ENCODE measurements around the gene STX12. TPM values are rescaled to one million over a fixed set of nuclear protein-coding genes. Genes with fewer than 3 reads are reported as not detected.

The STX12 gene
- polyA plus RNA-seq, 1 of the 3 experiments (the other 2 are of a cell fraction) = 12.9 TPM

DNA sequence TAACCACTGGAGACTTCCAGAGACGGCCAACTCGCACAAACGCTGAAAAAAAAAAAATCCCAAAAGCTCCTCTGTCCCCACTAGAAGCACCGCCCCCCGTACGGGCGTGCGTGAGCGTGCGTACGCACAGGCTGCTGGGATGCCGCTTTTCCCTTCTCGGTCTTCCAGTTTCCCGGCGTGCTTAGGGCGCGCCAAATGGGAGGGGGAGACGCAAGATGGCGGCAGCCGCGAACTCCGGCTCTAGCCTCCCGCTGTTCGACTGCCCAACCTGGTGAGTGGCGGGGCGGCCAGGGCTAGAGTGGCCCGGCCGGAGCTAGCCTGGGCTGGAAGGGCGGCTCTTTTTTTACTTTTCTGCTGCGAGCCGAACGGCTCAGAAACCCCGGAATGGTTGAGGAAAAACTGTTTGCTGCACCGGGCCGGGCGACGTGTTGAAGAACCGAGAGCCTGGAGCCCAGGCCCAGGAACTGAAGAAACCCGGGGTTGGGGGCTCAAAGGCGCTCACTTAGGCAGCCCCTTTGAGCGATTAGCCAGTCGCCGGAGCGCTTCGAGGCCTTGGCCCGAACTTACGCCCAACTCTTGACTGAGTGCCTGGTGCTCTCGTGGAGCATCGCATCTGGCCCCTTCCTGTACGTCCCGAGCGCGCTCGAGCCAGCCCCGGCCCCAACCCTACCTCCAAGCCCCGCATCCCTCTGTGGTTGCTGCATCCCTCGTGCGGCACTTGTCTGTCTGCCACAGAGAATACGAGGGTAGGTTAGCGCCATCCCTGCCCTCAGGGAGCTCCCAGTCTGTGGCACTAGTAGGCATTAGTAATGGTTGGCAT is 57.8 kb downstream of the STX12 start, which contains the start of gene PPP1R8 (continued):
- TF ChIP-seq, protein P1, sequence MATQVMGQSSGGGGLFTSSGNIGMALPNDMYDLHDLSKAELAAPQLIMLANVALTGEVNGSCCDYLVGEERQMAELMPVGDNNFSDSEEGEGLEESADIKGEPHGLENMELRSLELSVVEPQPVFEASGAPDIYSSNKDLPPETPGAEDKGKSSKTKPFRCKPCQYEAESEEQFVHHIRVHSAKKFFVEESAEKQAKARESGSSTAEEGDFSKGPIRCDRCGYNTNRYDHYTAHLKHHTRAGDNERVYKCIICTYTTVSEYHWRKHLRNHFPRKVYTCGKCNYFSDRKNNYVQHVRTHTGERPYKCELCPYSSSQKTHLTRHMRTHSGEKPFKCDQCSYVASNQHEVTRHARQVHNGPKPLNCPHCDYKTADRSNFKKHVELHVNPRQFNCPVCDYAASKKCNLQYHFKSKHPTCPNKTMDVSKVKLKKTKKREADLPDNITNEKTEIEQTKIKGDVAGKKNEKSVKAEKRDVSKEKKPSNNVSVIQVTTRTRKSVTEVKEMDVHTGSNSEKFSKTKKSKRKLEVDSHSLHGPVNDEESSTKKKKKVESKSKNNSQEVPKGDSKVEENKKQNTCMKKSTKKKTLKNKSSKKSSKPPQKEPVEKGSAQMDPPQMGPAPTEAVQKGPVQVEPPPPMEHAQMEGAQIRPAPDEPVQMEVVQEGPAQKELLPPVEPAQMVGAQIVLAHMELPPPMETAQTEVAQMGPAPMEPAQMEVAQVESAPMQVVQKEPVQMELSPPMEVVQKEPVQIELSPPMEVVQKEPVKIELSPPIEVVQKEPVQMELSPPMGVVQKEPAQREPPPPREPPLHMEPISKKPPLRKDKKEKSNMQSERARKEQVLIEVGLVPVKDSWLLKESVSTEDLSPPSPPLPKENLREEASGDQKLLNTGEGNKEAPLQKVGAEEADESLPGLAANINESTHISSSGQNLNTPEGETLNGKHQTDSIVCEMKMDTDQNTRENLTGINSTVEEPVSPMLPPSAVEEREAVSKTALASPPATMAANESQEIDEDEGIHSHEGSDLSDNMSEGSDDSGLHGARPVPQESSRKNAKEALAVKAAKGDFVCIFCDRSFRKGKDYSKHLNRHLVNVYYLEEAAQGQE (IDR thresholded peaks at IDR 0.05; ENCODE audit: low read depth, low read length) = peak; percentile 73
- TF ChIP-seq, protein P2, sequence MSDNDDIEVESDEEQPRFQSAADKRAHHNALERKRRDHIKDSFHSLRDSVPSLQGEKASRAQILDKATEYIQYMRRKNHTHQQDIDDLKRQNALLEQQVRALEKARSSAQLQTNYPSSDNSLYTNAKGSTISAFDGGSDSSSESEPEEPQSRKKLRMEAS (IDR thresholded peaks at IDR 0.05; ENCODE audit: low read depth) = peak; percentile 79
- TF ChIP-seq, protein P3, sequence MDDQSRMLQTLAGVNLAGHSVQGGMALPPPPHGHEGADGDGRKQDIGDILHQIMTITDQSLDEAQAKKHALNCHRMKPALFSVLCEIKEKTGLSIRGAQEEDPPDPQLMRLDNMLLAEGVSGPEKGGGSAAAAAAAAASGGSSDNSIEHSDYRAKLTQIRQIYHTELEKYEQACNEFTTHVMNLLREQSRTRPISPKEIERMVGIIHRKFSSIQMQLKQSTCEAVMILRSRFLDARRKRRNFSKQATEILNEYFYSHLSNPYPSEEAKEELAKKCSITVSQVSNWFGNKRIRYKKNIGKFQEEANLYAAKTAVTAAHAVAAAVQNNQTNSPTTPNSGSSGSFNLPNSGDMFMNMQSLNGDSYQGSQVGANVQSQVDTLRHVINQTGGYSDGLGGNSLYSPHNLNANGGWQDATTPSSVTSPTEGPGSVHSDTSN (IDR thresholded peaks at IDR 0.05) = peak; percentile 26; the same call in 1 of the 2 replicates
- TF ChIP-seq MEF2A (IDR thresholded peaks at IDR 0.05; ENCODE audit: borderline replicate concordance, low read depth) (no peak), JUND (IDR thresholded peaks at IDR 0.05) (peak; percentile 38; the same call in 1 of the 2 replicates), SIN3A (IDR thresholded peaks at IDR 0.05; ENCODE audit: borderline replicate concordance, low read depth, low read length) (0 out of 2 replicates have a peak, but pooled peaks have one; percentile 44), POLR2AphosphoS5 (IDR thresholded peaks at IDR 0.05; ENCODE audit: low read depth, low read length) (peak; percentile 98), RXRA (IDR thresholded peaks at IDR 0.05; ENCODE audit: borderline replicate concordance, low read depth) (no peak)

DNA sequence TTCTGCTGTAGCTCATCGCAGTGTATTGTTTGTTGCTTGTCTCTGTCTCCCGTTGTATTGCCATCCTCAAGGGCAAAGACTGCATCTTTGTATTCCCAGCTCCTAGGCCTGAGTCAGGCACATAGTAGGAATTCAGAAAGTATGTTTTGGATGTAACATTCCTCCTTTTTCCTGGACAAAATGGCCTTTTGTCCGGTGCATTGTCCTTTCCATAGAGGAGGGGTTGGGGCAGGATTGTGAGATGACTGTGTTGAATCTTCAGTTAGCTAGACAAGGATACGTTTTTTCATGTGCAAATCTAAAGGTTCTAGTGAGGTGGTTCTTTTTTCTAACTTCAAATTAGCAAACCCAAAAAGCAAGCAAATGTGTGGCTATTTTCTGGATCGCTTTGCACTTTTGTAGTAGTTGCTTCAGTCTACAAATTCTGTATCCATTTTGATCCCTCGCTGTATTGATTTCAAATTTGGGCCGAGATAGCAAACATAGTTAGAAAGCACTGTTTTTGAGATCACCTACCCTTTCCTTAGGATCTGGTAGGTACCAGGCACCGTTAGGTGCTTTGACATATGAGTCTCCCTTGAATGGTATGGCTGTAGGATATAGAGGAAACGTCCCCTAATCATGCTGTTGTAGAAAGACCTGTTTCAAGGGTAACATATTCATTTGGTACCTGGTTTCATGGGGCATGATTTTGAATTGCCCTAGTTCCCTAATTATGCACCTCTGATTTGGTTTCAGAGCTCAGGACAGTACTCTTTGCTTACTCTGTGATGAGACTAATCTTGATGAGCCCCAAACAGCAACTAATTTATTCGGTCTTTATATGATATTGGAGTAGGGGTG is 58.8 kb downstream of the STX12 start:
- peaks cover 0 to 9% of the 10 kb centered on the region in 2 experiments; a peak in 2 of 4 replicates for H3K4me1 ChIP-seq (ENCODE audit: control insufficient read depth in 1 of 2, insufficient read depth in 2 of 2, low read depth in 1 of 2, low read length in 1 of 2)
- peak overlapping the region; percentile 97 to 98 for H3K4me3 ChIP-seq (ENCODE audit: low read depth in 2 of 2, low read length in 1 of 2)
- DNase-seq = no peak
- peak overlapping the region; percentile 92 for H2AFZ ChIP-seq (ENCODE audit: low read depth)
- peak overlapping the region; percentile 99; the same call in 1 of the 2 replicates for H3K9ac ChIP-seq
- WGBS (ENCODE audit: low lambda C conversion rate) = 38% methylated on average over 10 of the region's 10 CpGs
- no peaks in the 10 kb centered on the region for H3K27me3 ChIP-seq (ENCODE audit: insufficient read depth)
- peak overlapping the region; percentile 80 to 89 for H3K27ac ChIP-seq (ENCODE audit: low read depth in 2 of 2, low read length in 1 of 2)
- H3K79me2 ChIP-seq (ENCODE audit: insufficient read depth) = peaks cover 61% of the 10 kb centered on the region
- H3K9me2 ChIP-seq = no peaks in the 10 kb centered on the region
- H3K4me2 ChIP-seq = peak overlapping the region; percentile 79
- ChIA-PET CTCF (interaction anchor here (1.1 to 2.2 kb wide), 5 partner anchors 26 to 162 kb away, joined by 3 to 7 read pairs (median 4); partner anchors contain the start of gene FAM76A), POLR2A (interaction anchor here (0.9 to 1.0 kb wide), 2 partner anchors 59 to 73 kb away, joined by 3 to 4 read pairs; partner anchors contain the start of gene STX12)
- H3K9me3 ChIP-seq = no peaks in the 10 kb centered on the region
- H3K36me3 ChIP-seq (replicated peaks in 1 of 2; ENCODE audit: control insufficient read depth in 1 of 2, insufficient read depth in 2 of 2, low read length in 1 of 2) = peaks cover 31 to 32% of the 10 kb centered on the region in 2 experiments
- H4K20me1 ChIP-seq (ENCODE audit: insufficient read depth) = peaks cover 4% of the 10 kb centered on the region
- H3F3A ChIP-seq (replicated peaks; ENCODE audit: insufficient read depth) = peaks cover 13% of the 10 kb centered on the region
- TF ChIP-seq EZH2phosphoT487 (IDR thresholded peaks at IDR 0.05; ENCODE audit: borderline replicate concordance, low read depth) = no peak
- no peak for TF ChIP-seq EP300 (IDR thresholded peaks at IDR 0.05; ENCODE audit: borderline replicate concordance in 1 of 2, low read depth in 1 of 2, low read length in 1 of 2)
- no peak for TF ChIP-seq TEAD4 (IDR thresholded peaks at IDR 0.05; ENCODE audit: borderline replicate concordance, insufficient read depth)
- TF ChIP-seq, protein P4, sequence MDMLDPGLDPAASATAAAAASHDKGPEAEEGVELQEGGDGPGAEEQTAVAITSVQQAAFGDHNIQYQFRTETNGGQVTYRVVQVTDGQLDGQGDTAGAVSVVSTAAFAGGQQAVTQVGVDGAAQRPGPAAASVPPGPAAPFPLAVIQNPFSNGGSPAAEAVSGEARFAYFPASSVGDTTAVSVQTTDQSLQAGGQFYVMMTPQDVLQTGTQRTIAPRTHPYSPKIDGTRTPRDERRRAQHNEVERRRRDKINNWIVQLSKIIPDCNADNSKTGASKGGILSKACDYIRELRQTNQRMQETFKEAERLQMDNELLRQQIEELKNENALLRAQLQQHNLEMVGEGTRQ (IDR thresholded peaks at IDR 0.05; ENCODE audit: borderline replicate concordance, low read depth, low read length) = no peak
- TF ChIP-seq YY1 (IDR thresholded peaks at IDR 0.05; ENCODE audit: low read depth) = no peak
- TF ChIP-seq SMC3 (IDR thresholded peaks at IDR 0.05; ENCODE audit: low read depth, low read length) = no peak
- TF ChIP-seq NRF1 (IDR thresholded peaks at IDR 0.05; ENCODE audit: low read depth, low read length) = no peak

Data from SK-N-SH (cell line).